Right atrium auricular region (tissue), 2 donors: ENCODE results near the gene ATAD2B. TPM values are rescaled to one million over a fixed set of nuclear protein-coding genes. Genes with fewer than 3 reads are reported as not detected.

ENCODE experiments used
- DNase-seq: peaks from one replicate; pipeline ENCODE4 v3.0.0-alpha.2; 2019; ENCODE audit warnings: low spot score
- H3K27ac ChIP-seq, 2 donors: fragments of 200-600 bp; sonication (generic); 1 replicate in 1 of 2; 2 replicates in 1 of 2; pipeline ENCODE4 v1.5.1; 2016 to 2019
- H3K27me3 ChIP-seq, 2 donors: fragments of 200-600 bp; sonication (generic); one replicate each; pipeline versions ENCODE4 v1.5.1 to v1.6.0; 2017 to 2019
- H3K36me3 ChIP-seq: fragments of 200-600 bp; sonication (generic); one replicate; pipeline ENCODE4 v1.5.1; 2016
- H3K4me1 ChIP-seq, 2 donors: fragments of 200-600 bp; sonication (generic); one replicate each; pipeline versions ENCODE4 v1.5.1 to v1.6.0; 2017 to 2019
- H3K4me3 ChIP-seq, 2 donors: fragments of 200-600 bp; sonication (generic); 1 replicate in 1 of 2; 2 replicates in 1 of 2; pipeline ENCODE4 v1.5.1; 2017 to 2019; ENCODE audit warnings: mild to moderate bottlenecking in 1 of 2, moderate library complexity in 1 of 2
- H3K9me3 ChIP-seq, 2 donors: fragments of 200-600 bp; sonication (generic); one replicate each; pipeline ENCODE4 v1.5.1; 2019
- total RNA-seq, 2 donors: library from RNA; depleted of rRNA; stranded (reverse); fragments of >200 nt; gene quantifications; one replicate each; pipeline ENCODE4 v1.1.0, GENCODE V29; 2016
- TF ChIP-seq, protein P1 (sequence below), 2 donors: fragments of 200-600 bp; sonication (generic); IDR thresholded peaks; one replicate each; pipeline ENCODE4 v1.5.1; 2019; ENCODE audit warnings: antibody characterized with exemption in 2 of 2

ATAD2B gene
- total RNA-seq, 2 donors from 2014 or later = 6.0 to 6.7 TPM

DNA sequence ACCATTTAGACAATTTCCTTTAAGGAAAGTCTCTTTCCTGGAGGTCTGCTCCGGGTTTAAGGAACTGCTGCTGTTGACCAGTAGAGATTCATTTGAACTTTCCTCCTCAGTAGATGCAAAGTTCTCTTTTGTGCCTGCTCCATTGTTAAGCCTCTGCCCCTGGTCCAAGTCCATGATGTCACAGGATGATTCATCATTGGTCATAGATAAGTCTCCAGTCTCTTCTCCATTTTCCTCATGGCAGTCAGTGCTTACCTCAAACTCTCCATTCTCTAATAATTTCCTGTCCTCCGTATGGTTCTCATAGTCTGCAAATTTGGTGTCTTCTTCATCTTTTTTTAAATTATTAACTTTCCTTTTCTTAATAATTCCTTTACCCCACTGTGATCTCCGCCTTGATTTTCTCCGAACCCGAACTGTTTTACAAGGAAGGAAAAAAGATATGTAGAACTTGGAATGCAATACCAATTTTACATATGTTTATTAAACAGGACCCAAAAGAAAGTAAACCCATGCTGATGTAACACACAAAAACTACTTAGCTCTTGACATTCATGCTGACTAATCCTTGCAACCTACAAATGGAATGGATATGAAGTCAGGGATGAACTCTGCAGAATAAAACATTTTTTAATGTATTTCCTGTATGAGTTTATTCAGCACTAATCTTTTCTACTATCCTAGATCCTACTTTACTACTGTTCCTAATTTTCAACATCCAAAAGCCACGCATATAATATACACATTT is 169.1 kb downstream of the ATAD2B start:
- H3K27ac ChIP-seq = no peak overlapping the region
- no peak for DNase-seq
- peaks cover 5% of the 10 kb centered on the region for H3K36me3 ChIP-seq

DNA sequence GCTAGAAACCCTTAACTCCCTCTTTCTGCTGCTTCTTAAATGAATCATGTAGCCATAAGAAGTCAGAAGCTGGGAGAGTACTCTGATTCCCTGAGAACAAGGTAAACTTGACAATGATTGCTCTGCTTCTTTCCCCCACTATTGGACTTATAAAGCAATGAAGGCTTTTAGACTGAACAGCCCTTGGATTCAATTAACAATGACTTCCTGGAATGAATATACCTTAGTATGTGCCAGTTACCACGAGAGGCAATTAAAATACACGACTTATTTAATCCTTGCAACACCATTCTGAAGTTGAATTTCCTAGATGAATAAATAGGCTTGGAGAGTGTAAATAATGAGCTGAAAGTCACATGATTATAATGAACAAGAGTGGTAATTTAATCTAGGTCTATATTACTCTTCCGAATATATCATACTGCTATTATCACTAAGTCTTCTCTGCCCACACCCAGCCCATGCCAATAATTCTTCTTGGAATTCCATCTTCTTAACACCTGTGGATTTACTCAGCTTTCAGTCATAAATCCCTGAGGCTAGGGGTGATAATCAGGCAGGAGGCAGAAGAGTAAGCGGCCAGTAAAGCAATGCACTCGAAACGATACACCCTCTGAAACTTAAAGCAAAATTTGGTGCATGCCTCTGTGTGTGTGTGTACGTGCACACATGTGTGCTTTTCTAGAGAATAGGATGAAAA is 170.2 kb downstream of the ATAD2B start:
- no peak overlapping the region for H3K27ac ChIP-seq
- H3K4me3 ChIP-seq = no peak overlapping the region
- no peaks in the 10 kb centered on the region for H3K9me3 ChIP-seq
- TF ChIP-seq, protein P1, sequence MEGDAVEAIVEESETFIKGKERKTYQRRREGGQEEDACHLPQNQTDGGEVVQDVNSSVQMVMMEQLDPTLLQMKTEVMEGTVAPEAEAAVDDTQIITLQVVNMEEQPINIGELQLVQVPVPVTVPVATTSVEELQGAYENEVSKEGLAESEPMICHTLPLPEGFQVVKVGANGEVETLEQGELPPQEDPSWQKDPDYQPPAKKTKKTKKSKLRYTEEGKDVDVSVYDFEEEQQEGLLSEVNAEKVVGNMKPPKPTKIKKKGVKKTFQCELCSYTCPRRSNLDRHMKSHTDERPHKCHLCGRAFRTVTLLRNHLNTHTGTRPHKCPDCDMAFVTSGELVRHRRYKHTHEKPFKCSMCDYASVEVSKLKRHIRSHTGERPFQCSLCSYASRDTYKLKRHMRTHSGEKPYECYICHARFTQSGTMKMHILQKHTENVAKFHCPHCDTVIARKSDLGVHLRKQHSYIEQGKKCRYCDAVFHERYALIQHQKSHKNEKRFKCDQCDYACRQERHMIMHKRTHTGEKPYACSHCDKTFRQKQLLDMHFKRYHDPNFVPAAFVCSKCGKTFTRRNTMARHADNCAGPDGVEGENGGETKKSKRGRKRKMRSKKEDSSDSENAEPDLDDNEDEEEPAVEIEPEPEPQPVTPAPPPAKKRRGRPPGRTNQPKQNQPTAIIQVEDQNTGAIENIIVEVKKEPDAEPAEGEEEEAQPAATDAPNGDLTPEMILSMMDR (IDR thresholded peaks at IDR 0.05) = no peak
- peaks cover 6% of the 10 kb centered on the region for H3K36me3 ChIP-seq
- H3K27me3 ChIP-seq = no peaks in the 10 kb centered on the region
- DNase-seq = no peak
- H3K4me1 ChIP-seq = peaks cover 0 to 10% of the 10 kb centered on the region in 2 donors

More for the DNA sequence above, 169.1 kb downstream of the ATAD2B start:
- no peaks in the 10 kb centered on the region for H3K27me3 ChIP-seq
- peaks cover 0 to 14% of the 10 kb centered on the region in 2 donors for H3K4me1 ChIP-seq
- H3K4me3 ChIP-seq = no peak overlapping the region
- TF ChIP-seq, protein P1 (IDR thresholded peaks at IDR 0.05) = no peak
- no peaks in the 10 kb centered on the region for H3K9me3 ChIP-seq

DNA sequence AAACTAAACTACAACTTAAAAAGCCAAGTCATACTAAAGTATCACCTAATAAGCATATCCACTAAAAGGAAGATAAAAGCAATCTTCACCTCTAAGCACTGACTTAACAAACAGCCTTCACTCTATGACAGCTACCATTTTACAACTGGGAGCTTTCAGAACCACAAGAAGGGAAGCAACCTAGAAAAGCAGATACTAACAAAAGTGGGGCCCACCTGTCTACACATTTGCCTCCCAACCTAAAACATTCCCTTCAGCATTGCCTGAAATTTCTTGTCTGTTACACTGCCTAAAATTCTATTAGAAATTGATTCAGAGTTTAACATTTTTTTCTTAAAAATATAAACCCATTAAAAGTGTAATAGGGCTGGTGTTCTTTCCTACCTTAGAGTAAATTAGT is 172.0 kb downstream of the ATAD2B start:
- H3K27ac ChIP-seq = no peak overlapping the region
- H3K4me1 ChIP-seq = peaks cover 0 to 5% of the 10 kb centered on the region in 2 donors
- TF ChIP-seq, protein P1 (IDR thresholded peaks at IDR 0.05) = no peak
- no peaks in the 10 kb centered on the region for H3K9me3 ChIP-seq
- DNase-seq = no peak
- peaks cover 8% of the 10 kb centered on the region for H3K36me3 ChIP-seq
- no peak overlapping the region for H3K4me3 ChIP-seq
- no peaks in the 10 kb centered on the region for H3K27me3 ChIP-seq

DNA sequence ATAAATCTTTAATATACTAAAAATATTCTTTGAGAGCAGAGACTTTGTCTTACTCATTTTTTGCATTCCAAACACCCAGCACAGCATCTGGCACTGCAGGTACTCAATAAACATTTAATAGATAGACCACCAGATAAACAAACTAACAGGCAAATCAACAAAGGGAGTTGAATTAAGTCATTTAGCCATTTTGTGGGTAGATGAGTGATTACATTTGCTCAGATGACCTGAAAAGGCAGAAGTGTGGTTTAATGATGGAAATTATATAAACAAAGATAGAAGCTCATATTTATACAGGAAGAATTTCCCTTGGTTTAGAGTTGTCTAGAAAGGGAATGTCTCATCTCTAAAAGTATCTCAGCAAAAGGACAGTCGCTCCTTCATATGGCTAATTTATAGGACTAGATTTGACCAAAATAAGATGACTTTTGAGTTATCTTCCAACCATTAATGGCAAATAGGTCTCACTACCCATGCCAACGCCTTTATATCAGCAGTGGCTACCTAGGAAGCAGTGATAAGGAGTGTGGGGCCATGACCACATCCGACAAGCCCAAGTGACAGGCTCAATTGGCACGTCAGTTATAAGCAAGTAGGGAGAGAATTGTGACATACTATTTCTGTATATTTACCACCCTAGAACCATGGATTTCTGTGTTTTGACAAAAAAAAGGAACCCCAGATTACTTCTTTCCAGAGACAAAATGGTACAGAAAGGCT is 173.5 kb downstream of the ATAD2B start:
- no peak for DNase-seq
- H3K9me3 ChIP-seq = no peaks in the 10 kb centered on the region
- no peak overlapping the region for H3K27ac ChIP-seq
- TF ChIP-seq, protein P1 (IDR thresholded peaks at IDR 0.05) = no peak
- H3K4me1 ChIP-seq = peaks cover 0 to 5% of the 10 kb centered on the region in 2 donors
- H3K36me3 ChIP-seq = peaks cover 8% of the 10 kb centered on the region
- H3K27me3 ChIP-seq = no peaks in the 10 kb centered on the region
- no peak overlapping the region for H3K4me3 ChIP-seq

DNA sequence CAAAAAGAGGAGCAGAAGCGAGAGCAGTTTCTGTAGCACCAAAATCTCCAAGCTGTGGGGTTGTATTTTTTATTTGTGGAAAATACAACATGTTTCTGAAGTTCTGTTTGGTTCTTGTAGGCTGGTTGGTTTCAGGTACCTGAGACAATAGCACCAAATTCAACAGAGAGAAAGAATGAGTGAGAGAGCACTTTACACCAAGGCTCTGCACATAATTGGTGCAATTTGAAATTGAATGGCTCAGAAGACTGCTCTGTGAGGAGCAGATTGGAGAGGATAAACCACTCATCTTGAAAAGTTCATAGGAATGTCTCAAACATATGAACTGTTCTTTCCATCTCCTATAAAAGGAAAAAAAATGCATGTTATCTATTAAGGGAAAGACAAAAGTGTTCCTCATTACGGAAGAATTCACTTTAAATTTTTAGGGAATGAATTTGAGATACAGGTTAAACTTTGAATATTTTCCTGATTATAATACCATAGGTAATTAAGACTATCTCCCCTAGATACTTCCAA is 175.1 kb downstream of the ATAD2B start:
- no peak overlapping the region for H3K4me3 ChIP-seq

More for the DNA sequence above, 175.1 kb downstream of the ATAD2B start:
- peaks cover 8% of the 10 kb centered on the region for H3K36me3 ChIP-seq
- H3K27ac ChIP-seq = no peak overlapping the region
- no peak for DNase-seq
- no peaks in the 10 kb centered on the region for H3K27me3 ChIP-seq
- TF ChIP-seq, protein P1 (IDR thresholded peaks at IDR 0.05) = no peak
- no peaks in the 10 kb centered on the region for H3K9me3 ChIP-seq
- no peaks in the 10 kb centered on the region for H3K4me1 ChIP-seq
